Measurements from ENCODE around the gene ATP7B.

- TF ChIP-seq POU2F2 (IDR thresholded peaks at IDR 0.05; ENCODE audit: low read depth, low read length) = no peak
- TF ChIP-seq POLR2AphosphoS5 (IDR thresholded peaks at IDR 0.05; ENCODE audit: low read depth, low read length) = no peak
- TF ChIP-seq POLR2A (IDR thresholded peaks at IDR 0.05; ENCODE audit: low read depth, low read length) = no peak
- TF ChIP-seq SPI1 (IDR thresholded peaks at IDR 0.05; ENCODE audit: low read depth, low read length) = no peak
- no peak for TF ChIP-seq TAF1 (IDR thresholded peaks at IDR 0.05; ENCODE audit: low read depth, low read length)
Observed at GRCh38 chr13:52005841-52006522, 5.3 kb downstream of the ATP7B start.
